ENCODE measurements around the gene KCNIP1.

DNA sequence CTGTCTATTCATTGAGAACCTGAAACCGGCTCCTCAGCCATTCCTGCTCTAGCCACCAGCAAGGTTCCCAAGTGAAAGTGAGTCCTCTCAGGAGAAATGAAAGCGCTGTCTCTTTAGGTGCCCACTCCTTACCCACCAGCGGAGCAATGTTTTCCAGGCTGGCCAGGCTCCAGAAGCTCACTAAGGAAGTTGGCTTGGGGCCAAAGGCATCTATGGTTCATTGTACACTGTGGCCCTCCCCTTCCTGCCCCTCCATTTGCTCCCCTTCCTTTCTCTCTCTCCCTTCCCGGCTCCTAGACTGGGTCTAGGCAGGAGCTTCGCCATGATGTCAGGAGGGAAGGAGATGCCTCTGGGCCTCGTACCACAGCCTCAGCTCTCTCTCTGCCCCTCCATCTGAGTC, 278.6 kb downstream of the KCNIP1 start:
- TF ChIP-seq, protein P1, sequence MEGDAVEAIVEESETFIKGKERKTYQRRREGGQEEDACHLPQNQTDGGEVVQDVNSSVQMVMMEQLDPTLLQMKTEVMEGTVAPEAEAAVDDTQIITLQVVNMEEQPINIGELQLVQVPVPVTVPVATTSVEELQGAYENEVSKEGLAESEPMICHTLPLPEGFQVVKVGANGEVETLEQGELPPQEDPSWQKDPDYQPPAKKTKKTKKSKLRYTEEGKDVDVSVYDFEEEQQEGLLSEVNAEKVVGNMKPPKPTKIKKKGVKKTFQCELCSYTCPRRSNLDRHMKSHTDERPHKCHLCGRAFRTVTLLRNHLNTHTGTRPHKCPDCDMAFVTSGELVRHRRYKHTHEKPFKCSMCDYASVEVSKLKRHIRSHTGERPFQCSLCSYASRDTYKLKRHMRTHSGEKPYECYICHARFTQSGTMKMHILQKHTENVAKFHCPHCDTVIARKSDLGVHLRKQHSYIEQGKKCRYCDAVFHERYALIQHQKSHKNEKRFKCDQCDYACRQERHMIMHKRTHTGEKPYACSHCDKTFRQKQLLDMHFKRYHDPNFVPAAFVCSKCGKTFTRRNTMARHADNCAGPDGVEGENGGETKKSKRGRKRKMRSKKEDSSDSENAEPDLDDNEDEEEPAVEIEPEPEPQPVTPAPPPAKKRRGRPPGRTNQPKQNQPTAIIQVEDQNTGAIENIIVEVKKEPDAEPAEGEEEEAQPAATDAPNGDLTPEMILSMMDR (IDR thresholded peaks at IDR 0.05) = no peak
- no peak for TF ChIP-seq POLR2A (IDR thresholded peaks at IDR 0.05)

Measured in body of pancreas (tissue), 4 donors.